HEK293 (cell line): ENCODE results near the gene PSMA7.

ENCODE experiments used
- CTCF ChIA-PET: fragments of 350-600 bp; formaldehyde crosslinking; extraction: SDS; loops from one replicate; lab custom pipeline; 2021; ENCODE audit warnings: antibody characterized with exemption; lab: Yijun Ruan, JAX
- POLR2A ChIA-PET: fragments of 300-600 bp; formaldehyde crosslinking; extraction: SDS; loops from one replicate; lab custom pipeline; 2020; ENCODE audit warnings: antibody characterized with exemption, inconsistent platforms; lab: Yijun Ruan, JAX
- H3K27ac ChIP-seq: fragments of 200-500 bp; sonication (Bioruptor generic); 2 replicates; pipeline ENCODE4 v1.5.1; 2014; ENCODE audit warnings: low read depth, low read length, control low read depth, inconsistent platforms; ENCODE audit errors: extremely low read depth
- H3K36me3 ChIP-seq, 2 experiments: fragments of 200-500 bp in 1 of 2; sonication (Bioruptor generic) in 1 of 2; 1 replicate in 1 of 2; 2 replicates in 1 of 2; pipeline ENCODE4 v1.5.1; 2014 to 2017; ENCODE audit warnings: inconsistent platforms in 2 of 2, low read length in 2 of 2; ENCODE audit not compliant: control insufficient read depth in 2 of 2, insufficient read depth in 1 of 2
- H3K4me1 ChIP-seq: fragments of 200-500 bp; sonication (Bioruptor generic); 2 replicates; pipeline ENCODE4 v1.5.1; 2014; ENCODE audit warnings: mild to moderate bottlenecking, low read length, inconsistent platforms; ENCODE audit not compliant: control insufficient read depth, insufficient read depth
- H3K4me3 ChIP-seq: 2 replicates; pipeline ENCODE4 v1.5.1; 2011; ENCODE audit warnings: low read depth, mild to moderate bottlenecking, control low read depth, low read length, moderate library complexity
- H3K9me3 ChIP-seq: fragments of 200-500 bp; sonication (Bioruptor generic); 2 replicates; pipeline ENCODE4 v1.5.1; 2014; ENCODE audit warnings: low read depth, low read length, inconsistent platforms; ENCODE audit not compliant: control insufficient read depth, insufficient read depth
- EGR2 ChIP-seq: fragments of 450-650 bp; formaldehyde crosslinking; IDR thresholded peaks from 2 replicates; pipeline ENCODE4 v1.5.1; 2016; ENCODE audit warnings: low read depth, missing biosample characterization, missing genetic modification characterization
- KLF1 ChIP-seq: fragments of 450-650 bp; formaldehyde crosslinking; IDR thresholded peaks from 2 replicates; pipeline ENCODE4 v1.5.1; 2016; ENCODE audit warnings: missing biosample characterization, missing genetic modification characterization
- MYNN ChIP-seq: fragments of 450-650 bp; formaldehyde crosslinking; IDR thresholded peaks from 2 replicates; pipeline ENCODE4 v1.5.1; 2016; ENCODE audit warnings: missing biosample characterization, missing genetic modification characterization, borderline replicate concordance
- MZF1 ChIP-seq: fragments of 450-650 bp; formaldehyde crosslinking; IDR thresholded peaks from 2 replicates; pipeline ENCODE4 v1.5.1; 2017; ENCODE audit warnings: missing biosample characterization, missing genetic modification characterization, borderline replicate concordance
- ZBTB1 ChIP-seq: fragments of 450-650 bp; formaldehyde crosslinking; IDR thresholded peaks from 2 replicates; pipeline ENCODE4 v1.5.1; 2016; ENCODE audit warnings: missing biosample characterization, missing genetic modification characterization
- ZBTB17 ChIP-seq: fragments of 450-650 bp; formaldehyde crosslinking; IDR thresholded peaks from 2 replicates; pipeline ENCODE4 v1.5.1; 2016; ENCODE audit warnings: missing biosample characterization, missing genetic modification characterization
- ZFHX2 ChIP-seq: fragments of 450-650 bp; formaldehyde crosslinking; conservative IDR thresholded peaks from 2 replicates; pipeline ENCODE4 v1.5.1; 2016; ENCODE audit warnings: missing biosample characterization, missing genetic modification characterization
- ZNF19 ChIP-seq: fragments of 450-650 bp; formaldehyde crosslinking; IDR thresholded peaks from 2 replicates; pipeline ENCODE4; 2016; ENCODE audit warnings: missing biosample characterization, missing genetic modification characterization, low read depth
- ZNF24 ChIP-seq: fragments of 450-650 bp; formaldehyde crosslinking; IDR thresholded peaks from 2 replicates; pipeline ENCODE4 v1.5.1; 2016; ENCODE audit warnings: missing biosample characterization, missing genetic modification characterization
- ZNF324 ChIP-seq: fragments of 450-650 bp; formaldehyde crosslinking; IDR thresholded peaks from 2 replicates; pipeline ENCODE4 v1.5.1; 2016; ENCODE audit warnings: missing biosample characterization, missing genetic modification characterization
- ZNF404 ChIP-seq: fragments of 450-650 bp; formaldehyde crosslinking; IDR thresholded peaks from 2 replicates; pipeline ENCODE4 v1.5.1; 2017; ENCODE audit warnings: missing biosample characterization, missing genetic modification characterization
- ZNF510 ChIP-seq: fragments of 450-650 bp; formaldehyde crosslinking; IDR thresholded peaks from 2 replicates; pipeline ENCODE4 v1.5.1; 2018; ENCODE audit warnings: mild to moderate bottlenecking, missing genetic modification characterization, missing biosample characterization; ENCODE audit not compliant: insufficient replicate concordance
- ZNF555 ChIP-seq: fragments of 450-650 bp; formaldehyde crosslinking; conservative IDR thresholded peaks from 2 replicates; pipeline ENCODE4 v1.5.1; 2017; ENCODE audit warnings: missing biosample characterization, mild to moderate bottlenecking, missing genetic modification characterization, inconsistent platforms
- ZNF596 ChIP-seq: fragments of 450-650 bp; IDR thresholded peaks from 2 replicates; pipeline ENCODE4 v1.5.0; 2018; ENCODE audit warnings: missing biosample characterization, mild to moderate bottlenecking, missing genetic modification characterization, moderate library complexity
- ZNF747 ChIP-seq: fragments of 450-650 bp; formaldehyde crosslinking; IDR thresholded peaks from 2 replicates; pipeline ENCODE4 v1.5.1; 2016; ENCODE audit warnings: missing biosample characterization, missing genetic modification characterization
- ZNF776 ChIP-seq: fragments of 450-650 bp; formaldehyde crosslinking; IDR thresholded peaks from 2 replicates; pipeline ENCODE4 v1.5.0; 2017; ENCODE audit warnings: missing biosample characterization, missing genetic modification characterization, borderline replicate concordance
- ZNF785 ChIP-seq: fragments of 450-650 bp; formaldehyde crosslinking; IDR thresholded peaks from 2 replicates; pipeline ENCODE4 v1.5.1; 2016; ENCODE audit warnings: missing biosample characterization, missing genetic modification characterization
- TF ChIP-seq, protein P1 (sequence below): fragments of 450-650 bp; formaldehyde crosslinking; IDR thresholded peaks from 2 replicates; pipeline ENCODE4 v1.5.1; 2016; ENCODE audit warnings: missing biosample characterization, missing genetic modification characterization
- TF ChIP-seq, protein P2 (sequence below): fragments of 450-650 bp; formaldehyde crosslinking; IDR thresholded peaks from 2 replicates; pipeline ENCODE4 v1.5.1; 2017; ENCODE audit warnings: missing biosample characterization, missing genetic modification characterization
- TF ChIP-seq, protein P3 (sequence below): fragments of 450-650 bp; formaldehyde crosslinking; IDR thresholded peaks from 2 replicates; pipeline ENCODE4 v1.5.1; 2016; ENCODE audit warnings: missing biosample characterization, missing genetic modification characterization, low read depth

The PSMA7 gene

DNA sequence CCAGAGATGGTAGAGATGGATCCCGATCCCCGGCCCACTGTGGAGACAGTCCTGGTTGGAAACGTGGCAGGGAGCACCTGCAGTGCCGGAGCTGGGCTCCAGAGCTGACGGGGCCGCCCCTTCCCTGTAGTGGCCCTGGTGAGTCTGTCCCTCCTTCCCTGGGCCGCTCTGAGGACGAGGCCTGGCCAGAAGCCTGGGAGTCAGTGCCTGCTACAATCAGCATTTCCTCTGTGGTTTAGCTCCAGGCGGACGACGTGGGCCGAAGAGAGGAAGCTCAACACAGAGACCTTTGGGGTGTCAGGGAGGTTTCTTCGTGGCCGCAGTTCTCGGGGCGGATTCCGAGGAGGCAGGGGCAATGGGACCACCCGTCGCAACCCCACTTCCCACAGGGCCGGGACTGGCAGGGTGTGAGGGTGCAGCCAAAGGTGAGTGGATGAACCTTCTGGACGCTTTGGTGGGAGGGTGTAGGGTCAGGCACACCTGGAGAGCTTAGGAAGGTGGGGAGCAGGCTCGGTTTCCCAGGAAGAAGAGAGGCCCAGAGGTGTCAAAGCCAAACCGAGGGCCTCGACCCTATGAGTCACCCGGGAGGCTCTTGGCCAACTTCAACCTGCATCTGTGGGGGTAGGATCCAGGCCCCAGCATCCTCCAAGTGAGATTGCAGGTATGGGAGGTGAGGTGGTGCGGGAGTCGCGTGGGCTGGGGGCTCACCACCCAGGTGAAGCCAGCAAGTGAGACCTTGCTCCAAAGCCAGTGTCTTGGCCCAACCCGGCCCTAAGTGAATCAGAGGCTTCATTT is 9.9 kb downstream of the PSMA7 start:
- ChIA-PET CTCF (interaction anchor here (0.6 to 0.9 kb wide), 3 partner anchors 8 to 122 kb away, joined by 3 to 4 read pairs (median 3); no protein-coding TSS in a partner anchor), POLR2A (interaction anchor here (3.5 kb wide), 1 partner anchor 67 kb away, joined by 15 read pairs; the partner anchor contains the start of gene TAF4)
- Histone ChIP-seq H3K36me3 (peaks cover 10 to 99% of the 10 kb centered on the region in 2 experiments), H3K27ac (no peak overlapping the region), H3K9me3 (no peaks in the 10 kb centered on the region), H3K4me1 (no peaks in the 10 kb centered on the region), H3K4me3 (no peak overlapping the region)
- TF ChIP-seq ZNF555 (no peak), ZNF24 (tag by site-specific recombination) (no peak), ZNF785 (tag by site-specific recombination) (no peak), ZNF510 (no peak), MYNN (no peak), ZNF776 (no peak), ZNF19 (tag by site-specific recombination) (no peak), ZNF747 (tag by site-specific recombination) (no peak), KLF1 (tag by site-specific recombination) (no peak), ZNF596 (tag by site-specific recombination) (no peak), ZBTB1 (no peak), ZNF404 (tag by site-specific recombination) (no peak), ZBTB17 (tag by site-specific recombination) (no peak), MZF1 (no peak)
- TF ChIP-seq, protein P1, sequence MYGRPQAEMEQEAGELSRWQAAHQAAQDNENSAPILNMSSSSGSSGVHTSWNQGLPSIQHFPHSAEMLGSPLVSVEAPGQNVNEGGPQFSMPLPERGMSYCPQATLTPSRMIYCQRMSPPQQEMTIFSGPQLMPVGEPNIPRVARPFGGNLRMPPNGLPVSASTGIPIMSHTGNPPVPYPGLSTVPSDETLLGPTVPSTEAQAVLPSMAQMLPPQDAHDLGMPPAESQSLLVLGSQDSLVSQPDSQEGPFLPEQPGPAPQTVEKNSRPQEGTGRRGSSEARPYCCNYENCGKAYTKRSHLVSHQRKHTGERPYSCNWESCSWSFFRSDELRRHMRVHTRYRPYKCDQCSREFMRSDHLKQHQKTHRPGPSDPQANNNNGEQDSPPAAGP = no peak
- TF ChIP-seq, protein P2, sequence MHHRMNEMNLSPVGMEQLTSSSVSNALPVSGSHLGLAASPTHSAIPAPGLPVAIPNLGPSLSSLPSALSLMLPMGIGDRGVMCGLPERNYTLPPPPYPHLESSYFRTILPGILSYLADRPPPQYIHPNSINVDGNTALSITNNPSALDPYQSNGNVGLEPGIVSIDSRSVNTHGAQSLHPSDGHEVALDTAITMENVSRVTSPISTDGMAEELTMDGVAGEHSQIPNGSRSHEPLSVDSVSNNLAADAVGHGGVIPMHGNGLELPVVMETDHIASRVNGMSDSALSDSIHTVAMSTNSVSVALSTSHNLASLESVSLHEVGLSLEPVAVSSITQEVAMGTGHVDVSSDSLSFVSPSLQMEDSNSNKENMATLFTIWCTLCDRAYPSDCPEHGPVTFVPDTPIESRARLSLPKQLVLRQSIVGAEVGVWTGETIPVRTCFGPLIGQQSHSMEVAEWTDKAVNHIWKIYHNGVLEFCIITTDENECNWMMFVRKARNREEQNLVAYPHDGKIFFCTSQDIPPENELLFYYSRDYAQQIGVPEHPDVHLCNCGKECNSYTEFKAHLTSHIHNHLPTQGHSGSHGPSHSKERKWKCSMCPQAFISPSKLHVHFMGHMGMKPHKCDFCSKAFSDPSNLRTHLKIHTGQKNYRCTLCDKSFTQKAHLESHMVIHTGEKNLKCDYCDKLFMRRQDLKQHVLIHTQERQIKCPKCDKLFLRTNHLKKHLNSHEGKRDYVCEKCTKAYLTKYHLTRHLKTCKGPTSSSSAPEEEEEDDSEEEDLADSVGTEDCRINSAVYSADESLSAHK (tag by site-specific recombination) = no peak
- TF ChIP-seq, protein P3, sequence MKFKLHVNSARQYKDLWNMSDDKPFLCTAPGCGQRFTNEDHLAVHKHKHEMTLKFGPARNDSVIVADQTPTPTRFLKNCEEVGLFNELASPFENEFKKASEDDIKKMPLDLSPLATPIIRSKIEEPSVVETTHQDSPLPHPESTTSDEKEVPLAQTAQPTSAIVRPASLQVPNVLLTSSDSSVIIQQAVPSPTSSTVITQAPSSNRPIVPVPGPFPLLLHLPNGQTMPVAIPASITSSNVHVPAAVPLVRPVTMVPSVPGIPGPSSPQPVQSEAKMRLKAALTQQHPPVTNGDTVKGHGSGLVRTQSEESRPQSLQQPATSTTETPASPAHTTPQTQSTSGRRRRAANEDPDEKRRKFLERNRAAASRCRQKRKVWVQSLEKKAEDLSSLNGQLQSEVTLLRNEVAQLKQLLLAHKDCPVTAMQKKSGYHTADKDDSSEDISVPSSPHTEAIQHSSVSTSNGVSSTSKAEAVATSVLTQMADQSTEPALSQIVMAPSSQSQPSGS (tag by site-specific recombination) = no peak

DNA sequence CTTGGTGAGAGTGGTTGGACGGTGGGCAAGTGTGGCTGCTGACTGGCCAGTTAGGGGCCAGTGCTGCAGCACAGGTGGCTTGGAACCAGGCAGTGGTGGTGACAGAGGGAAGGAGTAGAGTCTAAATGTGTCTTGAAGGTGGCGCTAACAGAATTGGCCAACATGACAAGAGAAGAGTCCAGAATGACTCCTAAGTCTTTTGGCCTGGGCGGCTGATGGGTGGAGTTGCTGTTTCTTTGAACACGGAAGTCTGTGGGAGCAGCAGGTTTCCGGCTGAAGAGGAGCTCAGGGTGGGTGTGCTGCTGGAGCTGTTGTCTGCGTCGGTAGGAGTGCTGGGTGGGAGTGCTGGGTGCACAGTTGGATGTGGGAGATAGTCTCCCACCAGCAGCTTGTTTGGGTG is 10.8 kb downstream of the PSMA7 start:
- ChIA-PET CTCF (interaction anchor here (0.9 kb wide), 1 partner anchor 9 kb away, joined by 3 read pairs; no protein-coding TSS in a partner anchor), POLR2A (no interaction called here)
- Histone ChIP-seq H3K36me3 (peaks cover 10 to 99% of the 10 kb centered on the region in 2 experiments), H3K4me1 (no peaks in the 10 kb centered on the region), H3K4me3 (no peak overlapping the region), H3K27ac (no peak overlapping the region), H3K9me3 (no peaks in the 10 kb centered on the region)
- TF ChIP-seq ZNF324 (no peak), ZFHX2 (tag by site-specific recombination) (peak; percentile 26; the same call in 1 of the 2 replicates), EGR2 (tag by site-specific recombination) (peak; percentile 75), ZNF510 (no peak), MZF1 (no peak)
